Dendritic cell treated with granulocyte-macrophage colony-stimulating factor and Interleukin-4, amounts not matched to agents 40 ng/mL and 50 ng/mL, for 4 days (primary cell): Measurements from ENCODE around the gene CBX2.

Experiments
- H3K27ac Mint-ChIP-seq: one replicate; pipeline ENCODE4 v1.8.0; 2022; ENCODE audit warnings: mild to moderate bottlenecking, mixed read lengths
- H3K27me3 Mint-ChIP-seq: one replicate; pipeline ENCODE4 v1.8.0; 2022; ENCODE audit warnings: mild to moderate bottlenecking, mixed read lengths
- H3K36me3 Mint-ChIP-seq: one replicate; pipeline ENCODE4 v1.8.0; 2022; ENCODE audit warnings: low read depth, mixed read lengths
- H3K4me1 Mint-ChIP-seq: one replicate; pipeline ENCODE4 v1.8.0; 2022; ENCODE audit warnings: low read depth, mixed read lengths
- H3K4me3 Mint-ChIP-seq: one replicate; pipeline ENCODE4 v1.8.0; 2022; ENCODE audit warnings: mild to moderate bottlenecking, moderate library complexity, mixed read lengths
- H3K9me3 Mint-ChIP-seq: one replicate; pipeline ENCODE4 v1.8.0; 2022; ENCODE audit warnings: mixed read lengths
- intact Hi-C: fragments of 100-400 bp; cut with micrococcal nuclease; formaldehyde crosslinking; loops from one replicate; pipeline ENCODE4 v1.15.0; 2022

The CBX2 gene

GRCh38 chr17:79738643-79739042 lies 39.3 kb upstream of the CBX2 start:
- Mint-ChIP-seq H3K4me3 (no peak overlapping the region), H3K27me3 (peaks cover 60% of the 10 kb centered on the region), H3K9me3 (no peaks in the 10 kb centered on the region), H3K4me1 (peaks cover 6% of the 10 kb centered on the region), H3K36me3 (no peaks in the 10 kb centered on the region), H3K27ac (no peak overlapping the region)
- intact Hi-C loops: no loop called here

DNA sequence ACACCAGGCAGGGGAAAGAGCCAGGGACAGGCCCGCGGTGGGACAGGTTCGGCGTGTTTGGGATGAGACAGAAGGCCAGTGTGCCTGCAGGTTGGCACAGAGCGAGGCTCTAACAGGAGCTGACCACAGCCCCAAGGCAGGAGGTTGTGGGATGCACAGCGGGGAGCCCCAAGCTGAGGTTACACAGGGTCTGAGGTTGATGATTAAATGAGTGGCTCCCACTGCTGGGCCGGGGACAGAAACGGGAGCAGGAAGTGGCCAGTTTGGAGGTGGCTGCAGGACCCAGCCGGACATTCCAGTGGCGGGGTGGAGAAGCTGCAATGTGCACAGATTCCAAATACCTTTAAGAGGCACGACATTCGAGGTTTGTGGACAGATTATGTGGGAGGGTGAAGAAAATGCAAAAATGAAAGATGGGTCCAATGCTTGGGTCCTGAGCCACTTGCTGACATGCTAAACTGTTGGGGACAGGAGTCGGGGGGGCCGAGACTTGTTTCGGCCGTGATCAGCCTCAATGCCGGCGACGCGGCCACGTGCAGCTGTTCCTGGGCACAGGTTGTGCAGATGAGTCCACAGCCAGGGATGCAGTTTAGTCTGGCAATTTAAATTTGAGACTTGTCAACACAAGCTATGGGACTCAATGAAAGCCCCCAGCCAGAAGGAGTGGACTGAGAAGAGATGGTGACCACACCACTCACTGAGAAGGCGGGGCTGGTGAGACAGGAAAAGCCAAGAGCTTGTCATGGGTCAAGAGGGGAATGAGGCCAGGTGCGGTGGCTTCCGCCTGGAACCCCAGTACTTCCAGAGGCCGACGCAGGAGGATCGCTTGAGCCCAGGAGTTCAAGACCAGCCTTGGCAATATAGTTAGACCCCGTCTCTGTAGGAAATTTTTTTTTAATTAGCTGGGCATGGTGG lies 38.5 kb upstream of the CBX2 start:
- Mint-ChIP-seq H3K27me3 (peaks cover 65% of the 10 kb centered on the region), H3K36me3 (no peaks in the 10 kb centered on the region), H3K27ac (no peak overlapping the region), H3K4me1 (peaks cover 6% of the 10 kb centered on the region), H3K4me3 (no peak overlapping the region), H3K9me3 (no peaks in the 10 kb centered on the region)
- intact Hi-C loops: loop anchor here (5.0 kb wide), 1 partner anchor 178 kb away; no protein-coding TSS in a partner anchor

DNA sequence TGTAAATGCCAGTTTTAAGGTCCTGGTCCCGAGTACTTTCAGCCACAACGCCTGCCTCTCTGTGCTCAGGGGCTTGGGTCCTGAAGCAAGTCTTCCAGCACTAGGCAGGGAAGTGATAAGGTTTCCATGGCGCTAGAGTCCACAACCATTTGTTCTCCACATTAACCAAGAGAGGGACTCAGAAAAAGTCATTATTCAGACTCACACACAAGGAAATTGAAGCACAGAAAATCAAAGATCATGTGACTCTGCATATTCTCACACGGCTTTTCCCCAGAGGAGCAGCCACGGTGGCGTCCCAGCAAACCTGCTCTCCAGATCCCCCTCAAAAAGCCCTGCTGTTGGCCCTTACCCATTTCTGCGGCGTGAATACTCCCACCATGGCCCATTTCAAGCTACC lies 37.5 kb upstream of the CBX2 start:
- Mint-ChIP-seq H3K9me3 (no peaks in the 10 kb centered on the region), H3K27me3 (peaks cover 75% of the 10 kb centered on the region), H3K4me1 (peaks cover 6% of the 10 kb centered on the region), H3K27ac (no peak overlapping the region), H3K36me3 (no peaks in the 10 kb centered on the region), H3K4me3 (no peak overlapping the region)
- intact Hi-C loops: loop anchor here (5.0 kb wide), 1 partner anchor 177 kb away; no protein-coding TSS in a partner anchor

GRCh38 chr17:79741401-79741750 lies 36.6 kb upstream of the CBX2 start:
- no peaks in the 10 kb centered on the region for H3K9me3 Mint-ChIP-seq
- peaks cover 2% of the 10 kb centered on the region for H3K4me1 Mint-ChIP-seq
- no peaks in the 10 kb centered on the region for H3K36me3 Mint-ChIP-seq
- intact Hi-C loops: loop anchor here (5.0 kb wide), 1 partner anchor 176 kb away; no protein-coding TSS in a partner anchor
- peaks cover 82% of the 10 kb centered on the region for H3K27me3 Mint-ChIP-seq
- H3K4me3 Mint-ChIP-seq: no peak overlapping the region
- H3K27ac Mint-ChIP-seq: no peak overlapping the region

- intact Hi-C loops: loop anchor here (5.0 kb wide), 1 partner anchor 175 kb away; no protein-coding TSS in a partner anchor
- Mint-ChIP-seq H3K9me3 (no peaks in the 10 kb centered on the region), H3K36me3 (no peaks in the 10 kb centered on the region), H3K27me3 (peaks cover 87% of the 10 kb centered on the region), H3K4me3 (no peak overlapping the region), H3K4me1 (no peaks in the 10 kb centered on the region), H3K27ac (no peak overlapping the region)
Measured at GRCh38 chr17:79741751-79742588, 36.0 kb upstream of the CBX2 start.

DNA sequence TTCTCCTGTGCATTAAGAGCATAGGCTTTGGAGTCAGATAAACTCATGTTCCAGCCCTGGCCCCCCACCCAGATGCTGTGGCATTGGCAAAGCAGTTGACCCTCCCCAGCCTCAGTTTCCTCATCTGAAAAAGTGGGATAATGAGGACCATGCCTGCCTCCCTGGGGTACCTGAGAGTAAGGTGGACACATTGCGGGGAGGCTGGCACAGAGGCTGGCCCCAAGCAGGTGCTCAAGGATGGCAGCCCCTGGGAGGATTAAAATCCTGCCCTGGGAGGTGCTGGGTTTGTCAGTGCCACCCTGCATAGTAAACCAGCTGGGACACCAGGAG lies 35.4 kb upstream of the CBX2 start:
- Mint-ChIP-seq H3K4me3 (no peak overlapping the region), H3K27ac (no peak overlapping the region), H3K36me3 (no peaks in the 10 kb centered on the region), H3K9me3 (no peaks in the 10 kb centered on the region), H3K4me1 (peaks cover 1% of the 10 kb centered on the region), H3K27me3 (peaks cover 89% of the 10 kb centered on the region)
- intact Hi-C loops: loop anchor here (5.0 kb wide), 1 partner anchor 175 kb away; no protein-coding TSS in a partner anchor

GRCh38 chr17:79742951-79743476 lies 34.9 kb upstream of the CBX2 start:
- H3K4me3 Mint-ChIP-seq: no peak overlapping the region
- intact Hi-C loops: loop anchor here (5.0 kb wide), 1 partner anchor 174 kb away; no protein-coding TSS in a partner anchor

GRCh38 chr17:79743614-79744013 lies 34.3 kb upstream of the CBX2 start:
- intact Hi-C loops: loop anchor here (5.0 kb wide), 1 partner anchor 174 kb away; no protein-coding TSS in a partner anchor
- H3K27me3 Mint-ChIP-seq: peaks cover 89% of the 10 kb centered on the region
- peaks cover 6% of the 10 kb centered on the region for H3K4me1 Mint-ChIP-seq
- H3K36me3 Mint-ChIP-seq: no peaks in the 10 kb centered on the region
- no peak overlapping the region for H3K4me3 Mint-ChIP-seq
- no peaks in the 10 kb centered on the region for H3K9me3 Mint-ChIP-seq
- H3K27ac Mint-ChIP-seq: no peak overlapping the region

More at GRCh38 chr17:79742951-79743476, 34.9 kb upstream of the CBX2 start:
- Mint-ChIP-seq H3K36me3 (no peaks in the 10 kb centered on the region), H3K27ac (no peak overlapping the region), H3K27me3 (peaks cover 91% of the 10 kb centered on the region), H3K4me1 (peaks cover 6% of the 10 kb centered on the region), H3K9me3 (no peaks in the 10 kb centered on the region)

GRCh38 chr17:79745641-79746105 lies 32.3 kb upstream of the CBX2 start:
- Mint-ChIP-seq H3K9me3 (no peaks in the 10 kb centered on the region), H3K36me3 (no peaks in the 10 kb centered on the region), H3K4me1 (peaks cover 6% of the 10 kb centered on the region), H3K27ac (no peak overlapping the region), H3K27me3 (peaks cover 82% of the 10 kb centered on the region), H3K4me3 (no peak overlapping the region)
- intact Hi-C loops: loop anchor here (2.0 kb wide), 2 partner anchors 225 to 247 kb away; no protein-coding TSS in a partner anchor

GRCh38 chr17:79746889-79747507 lies 30.9 kb upstream of the CBX2 start:
- Mint-ChIP-seq H3K9me3 (no peaks in the 10 kb centered on the region), H3K4me3 (no peak overlapping the region), H3K27me3 (peaks cover 82% of the 10 kb centered on the region), H3K4me1 (peaks cover 6% of the 10 kb centered on the region), H3K27ac (no peak overlapping the region), H3K36me3 (no peaks in the 10 kb centered on the region)
- intact Hi-C loops: loop anchor here (2.0 kb wide), 2 partner anchors 224 to 246 kb away; no protein-coding TSS in a partner anchor

DNA sequence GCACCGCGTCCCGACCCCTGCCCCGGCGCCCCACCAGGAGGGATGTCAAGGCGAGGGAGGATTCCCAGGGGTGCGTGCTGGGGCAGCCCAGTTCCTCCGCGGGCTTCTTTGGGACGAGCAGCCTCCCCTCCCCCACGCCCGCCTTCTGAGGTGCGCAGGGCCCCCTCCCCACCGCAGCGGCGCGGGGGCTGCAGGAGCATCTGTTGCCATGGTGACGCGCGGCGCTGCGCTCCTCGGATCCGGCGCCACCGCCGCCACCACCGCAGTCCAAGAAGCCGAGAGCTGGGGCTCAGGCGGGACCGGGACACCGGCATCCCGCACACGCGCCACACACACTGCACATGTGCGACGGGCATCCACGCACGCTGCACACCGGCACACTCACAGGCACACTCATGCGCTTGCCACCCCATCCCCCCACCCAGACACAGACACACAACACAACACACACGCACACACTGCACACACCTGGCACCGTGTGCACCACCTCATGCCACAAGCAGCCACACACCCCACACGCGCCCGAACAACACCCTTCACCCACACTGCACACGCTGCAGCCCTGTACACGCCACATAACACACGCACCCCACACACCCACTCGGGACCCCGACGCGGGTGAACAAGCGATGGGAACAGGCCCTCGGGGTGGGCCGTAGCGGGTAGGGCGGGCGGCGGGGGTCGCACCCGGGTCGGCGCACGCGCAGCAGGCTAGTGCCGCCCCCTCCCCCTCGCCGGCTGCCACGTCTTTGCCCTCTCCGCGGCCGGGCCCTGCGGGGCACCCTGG lies 30.2 kb upstream of the CBX2 start:
- intact Hi-C loops: loop anchor here (2.0 kb wide), 2 partner anchors 223 to 245 kb away; no protein-coding TSS in a partner anchor
- Mint-ChIP-seq H3K4me3 (no peak overlapping the region), H3K27ac (no peak overlapping the region), H3K36me3 (no peaks in the 10 kb centered on the region), H3K9me3 (no peaks in the 10 kb centered on the region), H3K27me3 (peaks cover 83% of the 10 kb centered on the region), H3K4me1 (peaks cover 6% of the 10 kb centered on the region)

DNA sequence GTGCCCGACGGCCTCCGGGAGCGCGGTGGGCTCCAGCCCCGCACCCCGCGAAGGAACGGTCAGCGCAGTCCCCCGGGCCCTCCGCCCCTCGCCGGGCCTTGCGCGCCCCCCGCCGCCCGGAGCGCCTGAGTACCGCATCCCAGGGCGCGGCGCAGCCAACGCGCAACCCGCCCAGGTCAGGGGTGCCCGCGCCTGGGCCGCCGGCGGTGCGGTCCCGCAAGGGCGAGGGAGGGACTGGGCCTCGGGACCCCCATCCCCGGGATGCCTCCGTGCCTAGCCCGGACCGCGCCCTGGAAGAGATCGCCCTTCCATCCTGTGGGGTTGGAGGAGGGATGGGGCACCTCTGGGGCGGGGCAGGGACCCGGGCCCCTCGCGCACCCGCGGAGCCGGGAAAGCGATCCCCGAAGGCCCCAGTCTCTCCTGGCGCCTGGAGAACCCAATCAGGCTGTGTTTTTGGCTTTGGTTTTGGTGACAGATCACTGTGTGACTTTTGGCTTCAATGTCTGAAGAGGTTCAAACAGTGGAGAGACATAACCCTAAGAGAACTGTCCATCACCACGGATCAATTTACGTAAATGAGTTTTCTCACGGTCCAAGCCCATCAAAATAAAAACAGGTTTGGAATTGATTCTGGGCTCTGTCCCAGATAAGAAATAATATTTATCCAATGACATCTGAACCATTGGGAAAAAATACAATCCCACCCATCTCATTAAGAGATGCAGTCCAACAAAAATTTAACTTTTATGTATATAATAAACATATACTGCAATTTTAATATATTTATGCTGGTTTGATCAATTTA lies 29.5 kb upstream of the CBX2 start:
- H3K4me3 Mint-ChIP-seq: no peak overlapping the region
- H3K27me3 Mint-ChIP-seq: peaks cover 83% of the 10 kb centered on the region
- intact Hi-C loops: no loop called here
- no peaks in the 10 kb centered on the region for H3K9me3 Mint-ChIP-seq
- H3K4me1 Mint-ChIP-seq: peaks cover 6% of the 10 kb centered on the region
- no peaks in the 10 kb centered on the region for H3K36me3 Mint-ChIP-seq
- no peak overlapping the region for H3K27ac Mint-ChIP-seq
